K562 (cell line): Measurements from ENCODE around the gene HLA-DPA1.

Experiments
- CHD2 ChIP-seq: IDR thresholded peaks from 2 replicates; pipeline ENCODE4 v1.6.1; 2011; ENCODE audit warnings: low read depth, low read length
- CTCF ChIP-seq, 3 experiments: IDR thresholded peaks in 2 of 3; conservative IDR thresholded peaks in 1 of 3; 2 replicates each; pipeline ENCODE4 v1.5.1; 2011 to 2012; ENCODE audit warnings: low read length in 3 of 3, mild to moderate bottlenecking in 3 of 3, control low read depth in 2 of 3, improper control_type of control experiment in 1 of 3, inconsistent platforms in 1 of 3, low read depth in 1 of 3, mixed read lengths in 1 of 3, moderate library complexity in 1 of 3; ENCODE audit not compliant: insufficient read depth in 2 of 3
- E2F8 ChIP-seq: fragments of 450-650 bp; IDR thresholded peaks from 2 replicates; pipeline ENCODE4 v1.7.1; 2018; ENCODE audit warnings: mild to moderate bottlenecking, low read depth; ENCODE audit not compliant: partially characterized antibody
- MAZ ChIP-seq, 2 experiments: fragments of 450-650 bp in 1 of 2; sonication (generic) in 1 of 2; formaldehyde crosslinking; IDR thresholded peaks in 1 of 2; conservative IDR thresholded peaks in 1 of 2; 2 replicates each; pipeline versions ENCODE4 v1.4.0 to v1.5.0; 2020; ENCODE audit warnings: mild to moderate bottlenecking in 1 of 2, missing genetic modification reagents in 1 of 2
- NEUROD1 ChIP-seq: fragments of 150-350 bp; IDR thresholded peaks from 2 replicates; pipeline ENCODE4 v1.6.1; 2014; ENCODE audit warnings: borderline replicate concordance, low read length, low read depth; ENCODE audit not compliant: partially characterized antibody
- NR2C2 ChIP-seq, 2 experiments: fragments of 200-800 bp in 1 of 2; sonication (Bioruptor generic) in 1 of 2; sonication (generic) in 1 of 2; formaldehyde crosslinking in 1 of 2; IDR thresholded peaks; 2 replicates each; pipeline versions ENCODE4 v1.6.1 to v1.8.0; 2016 to 2022; ENCODE audit warnings: mild to moderate bottlenecking in 1 of 2, missing compliant biosample characterization in 1 of 2, missing genetic modification characterization in 1 of 2, missing genetic modification reagents in 1 of 2
- PHF20 ChIP-seq: fragments of 450-650 bp; IDR thresholded peaks from 2 replicates; pipeline ENCODE4 v1.6.1; 2018; ENCODE audit not compliant: partially characterized antibody
- RBM22 ChIP-seq: fragments of 200-400 bp; formaldehyde crosslinking; IDR thresholded peaks from 2 replicates; pipeline ENCODE4 v1.6.1; 2018; ENCODE audit warnings: low read length, low read depth; ENCODE audit not compliant: poor library complexity, severe bottlenecking
- SMAD1 ChIP-seq: fragments of 150-350 bp; IDR thresholded peaks from 2 replicates; pipeline ENCODE4 v1.6.1; 2014; ENCODE audit warnings: low read length, low read depth; ENCODE audit not compliant: partially characterized antibody
- ZBTB33 ChIP-seq: sonication (generic); formaldehyde crosslinking; IDR thresholded peaks from 2 replicates; pipeline ENCODE4 v1.8.1; 2023; ENCODE audit warnings: mild to moderate bottlenecking, missing genetic modification reagents
- ZFX ChIP-seq: sonication (generic); formaldehyde crosslinking; IDR thresholded peaks from 2 replicates; pipeline ENCODE4 v1.8.0; 2022; ENCODE audit warnings: mild to moderate bottlenecking, missing genetic modification reagents, moderate library complexity
- ZNF24 ChIP-seq: fragments of 450-650 bp; IDR thresholded peaks from 2 replicates; pipeline ENCODE4 v1.6.1; 2016

GRCh38 chr6:33103776-33104175 is 30.3 kb upstream of the HLA-DPA1 start:
- TF ChIP-seq SMAD1 (no peak), CTCF (IDR thresholded peaks at IDR 0.05 in 2 of 3, conservative IDR thresholded peaks at IDR 0.05 in 1 of 3; ENCODE audit: insufficient read depth in 2 of 3, low read depth in 1 of 3, low read length in 3 of 3) (no peak), MAZ (CRISPR knock-in tag; conservative IDR thresholded peaks at IDR 0.05 in 1 of 2, IDR thresholded peaks at IDR 0.05 in 1 of 2) (no peak), NEUROD1 (no peak), ZNF24 (no peak), ZBTB33 (CRISPR knock-in tag) (no peak), E2F8 (no peak), RBM22 (no peak), NR2C2 (CRISPR knock-in tag; IDR thresholded peaks at IDR 0.05) (no peak), NR2C2 (tag; IDR thresholded peaks at IDR 0.05) (no peak), CHD2 (no peak), ZFX (CRISPR knock-in tag) (no peak), PHF20 (no peak)
